GM18517 (cell line): ENCODE results near the gene B4GAT1.
A peak's percentile ranks its signal among the peaks of the same experiment; 100 is the strongest.

Source experiments
- ATAC-seq: cut with Tn5 transposase; IDR thresholded peaks from one replicate; pipeline ENCODE4 v1.9.1; 2021; ENCODE audit warnings: mild to moderate bottlenecking, moderate library complexity; ENCODE audit not compliant: unreplicated experiment

Gene B4GAT1

DNA sequence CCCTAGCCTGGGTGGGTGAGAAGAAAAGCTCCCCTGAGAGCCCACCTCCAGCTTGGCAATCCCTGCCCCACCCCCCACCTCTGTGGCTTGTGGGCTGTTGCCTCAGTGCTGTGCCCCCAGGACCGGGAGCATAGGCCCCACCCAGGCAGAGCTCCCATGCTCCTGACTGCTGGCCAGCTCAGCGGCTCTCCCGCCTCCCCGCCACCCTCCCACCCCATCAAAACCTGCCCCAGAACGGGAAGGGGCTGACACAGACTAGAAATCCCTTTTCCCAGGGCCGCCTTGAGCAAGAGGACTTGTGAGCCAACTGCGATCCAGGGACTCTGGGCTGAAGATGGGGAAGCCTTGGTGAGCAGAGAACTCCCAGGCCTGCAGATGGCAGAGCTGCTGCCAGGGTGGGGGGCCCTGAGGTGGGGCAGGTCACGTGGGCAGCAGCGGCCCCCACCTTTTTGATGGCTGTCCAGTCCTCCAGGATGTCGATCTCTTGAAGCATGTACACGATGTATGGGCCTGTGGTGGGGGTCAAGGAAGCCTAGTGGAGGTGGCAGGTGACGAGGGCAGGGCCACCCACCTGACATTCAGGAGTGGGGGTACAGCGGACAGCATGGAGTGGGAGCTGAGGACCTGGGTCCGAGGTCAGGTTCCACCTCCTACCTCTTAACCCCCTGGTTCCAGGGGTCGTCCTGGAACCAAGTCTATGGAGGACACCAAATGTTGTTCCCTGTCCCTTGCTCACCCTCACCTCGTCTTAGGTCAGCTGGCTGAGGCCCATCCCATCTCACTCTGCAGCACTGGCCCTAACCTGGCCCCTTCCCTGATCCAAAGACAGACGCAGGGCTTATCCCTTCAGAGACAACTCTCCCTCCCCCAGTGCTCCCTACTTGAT, 8.9 kb downstream of the B4GAT1 start:
- no peak for ATAC-seq

DNA sequence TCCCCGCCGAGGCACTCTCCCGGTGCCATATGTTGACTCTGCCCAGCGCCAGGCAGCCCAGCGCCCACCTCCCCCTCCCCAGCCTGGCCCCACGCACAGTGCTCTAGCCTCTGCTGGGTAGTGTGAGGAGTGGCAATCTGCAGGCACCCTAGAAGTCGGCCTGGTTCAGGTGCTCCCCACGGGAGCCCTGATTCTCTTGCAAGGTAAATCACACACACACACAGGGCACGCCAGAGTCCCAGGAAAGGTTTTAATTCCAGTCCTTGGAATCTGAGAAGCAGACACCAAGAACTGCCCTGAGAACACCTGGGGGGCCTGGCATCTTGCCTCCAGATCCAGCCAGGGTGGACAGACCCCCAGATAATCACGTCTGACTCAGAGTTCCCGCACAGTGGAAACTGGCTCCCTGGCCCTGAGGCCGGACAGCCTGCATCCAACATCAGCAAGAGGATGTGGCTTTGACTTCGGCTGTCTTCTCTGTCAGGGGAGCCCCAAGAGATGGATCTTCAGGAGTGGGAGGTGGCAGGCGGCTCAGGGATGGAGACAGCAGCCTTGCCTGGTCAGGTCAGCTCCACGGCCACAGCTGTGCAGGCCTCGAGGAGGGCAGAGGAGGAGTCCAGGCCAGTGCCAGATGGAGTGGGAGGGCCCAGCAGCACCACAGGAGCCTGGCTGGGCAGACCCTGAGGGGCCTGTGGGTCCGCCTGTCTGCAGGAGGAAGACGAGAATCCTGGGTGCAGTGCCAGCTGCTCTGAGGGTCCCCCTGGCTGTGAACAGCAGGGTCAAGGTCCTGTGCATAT, 10.1 kb downstream of the B4GAT1 start:
- no peak for ATAC-seq

DNA sequence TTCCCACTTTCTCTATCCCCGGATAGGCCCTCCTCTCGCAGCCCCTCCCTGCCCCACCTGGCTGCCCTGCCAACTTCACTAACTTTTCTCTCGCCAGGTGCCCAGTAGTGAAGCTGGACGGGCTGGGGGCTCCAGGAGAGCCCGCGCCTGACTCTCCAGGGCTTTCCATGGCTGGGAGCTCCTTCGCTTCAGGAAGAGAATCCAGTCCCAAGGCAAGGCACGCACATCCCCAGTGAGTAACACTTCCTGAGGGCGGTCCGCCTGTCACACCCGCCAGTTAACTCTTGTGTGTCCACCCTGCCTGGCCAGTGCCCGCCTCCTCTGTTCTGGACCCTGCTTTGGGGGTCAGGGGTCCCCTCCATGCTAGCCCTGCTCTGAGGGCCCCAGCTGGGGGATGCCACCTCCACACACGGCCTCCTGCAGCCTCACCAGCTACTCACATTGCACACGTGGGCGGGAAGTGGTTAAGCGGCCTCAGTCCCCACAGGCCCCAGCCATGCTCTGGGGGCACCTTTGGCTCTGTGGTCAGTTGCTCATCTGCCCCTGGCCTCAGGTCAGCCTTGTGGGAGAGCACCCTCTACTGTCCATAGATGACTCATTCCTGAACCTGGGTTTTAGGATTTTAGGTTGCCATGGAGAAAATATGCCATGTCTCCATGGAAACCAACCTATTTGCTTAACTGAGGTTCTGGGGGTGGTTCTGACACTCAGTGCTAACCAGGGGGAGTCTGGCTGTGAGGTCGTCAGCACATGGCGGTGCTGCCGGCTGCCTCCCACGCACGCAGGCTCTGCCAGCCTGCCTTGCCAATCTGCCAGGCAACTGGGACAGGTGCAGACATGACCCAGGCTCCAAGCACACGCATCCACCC, 11.0 kb downstream of the B4GAT1 start, which contains the start of gene RIN1:
Gene RIN1 (minus strand): TSS at position 201 of the 869 bp plus-strand sequence. CDS start 32 bp downstream, at position 169.
- peak; percentile 61 for ATAC-seq

DNA sequence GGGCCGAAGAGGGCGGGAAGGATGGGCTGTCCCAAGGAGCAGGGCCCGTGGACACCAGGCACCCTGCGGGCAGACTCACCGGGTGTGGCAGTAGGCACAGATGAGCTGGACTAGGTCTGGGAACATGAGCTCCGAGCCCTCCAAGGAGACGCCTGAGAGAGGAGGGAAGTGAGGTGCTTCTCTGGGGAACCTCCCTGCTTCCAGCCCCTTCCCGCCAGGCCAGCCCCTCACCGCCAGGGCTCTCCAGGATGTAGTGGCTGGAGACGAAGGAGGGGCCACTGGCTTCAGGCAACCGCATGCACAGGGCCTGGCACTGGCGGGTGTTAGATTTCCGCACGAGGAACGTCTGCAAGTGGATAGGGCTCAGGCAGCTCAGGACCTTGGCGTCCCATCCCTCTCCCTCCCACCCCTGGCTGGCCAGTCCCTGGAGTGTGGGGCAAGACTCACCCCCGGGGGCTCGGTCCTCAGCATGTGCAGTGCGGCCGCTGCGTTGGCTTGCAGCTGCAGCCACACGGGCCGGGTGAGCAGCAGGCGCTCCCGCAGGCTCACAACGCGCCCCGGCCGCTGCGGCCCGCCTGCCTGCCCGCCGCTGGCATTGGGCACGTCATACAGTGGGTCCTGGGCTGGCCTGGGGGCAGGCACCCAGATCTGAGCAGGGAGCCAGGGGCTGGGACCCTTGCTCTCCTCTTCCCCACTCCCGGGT, 11.7 kb downstream of the B4GAT1 start:
- ATAC-seq: no peak

DNA sequence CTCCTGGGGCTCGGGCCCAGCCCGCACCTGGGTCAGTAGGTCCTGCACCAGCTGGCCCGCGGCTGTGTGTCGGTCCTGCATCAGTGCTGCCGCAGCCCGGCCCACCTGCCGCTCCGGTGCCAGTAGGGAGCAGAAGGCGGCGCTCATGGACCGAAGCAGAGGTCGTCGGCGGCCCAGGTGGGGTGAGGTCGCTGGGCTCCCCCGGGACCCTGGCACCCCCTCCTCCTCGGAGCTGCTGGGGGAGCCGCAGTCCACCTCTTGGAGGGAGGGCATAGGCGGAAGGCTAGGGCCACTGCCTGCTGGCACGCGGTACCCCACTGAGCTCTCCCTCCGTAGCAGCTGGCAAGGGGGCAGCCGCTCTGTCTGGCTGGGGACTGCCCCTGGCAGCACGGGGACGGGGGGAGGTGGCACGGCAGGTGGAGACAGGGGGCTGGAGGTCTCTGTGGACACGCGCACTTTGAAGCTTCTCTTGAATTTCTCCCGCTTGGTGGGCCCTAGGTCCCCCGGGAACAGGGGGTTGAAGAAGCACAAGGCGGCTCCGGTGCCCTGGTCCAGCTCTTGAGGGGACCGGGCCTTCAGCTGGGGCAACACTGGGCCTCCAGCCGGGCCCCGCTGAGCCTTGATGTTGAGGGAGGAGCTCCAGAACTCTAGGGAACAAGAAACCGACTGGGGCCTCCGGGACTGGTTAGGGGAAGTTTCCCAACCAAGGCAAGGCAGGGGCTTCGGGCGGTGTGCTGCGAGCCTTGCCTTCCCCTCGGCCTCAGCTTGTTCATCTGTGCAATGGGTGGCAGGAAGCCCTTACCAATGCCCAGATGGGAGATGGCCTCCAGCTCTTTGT, 12.6 kb downstream of the B4GAT1 start:
- ATAC-seq: no peak

DNA sequence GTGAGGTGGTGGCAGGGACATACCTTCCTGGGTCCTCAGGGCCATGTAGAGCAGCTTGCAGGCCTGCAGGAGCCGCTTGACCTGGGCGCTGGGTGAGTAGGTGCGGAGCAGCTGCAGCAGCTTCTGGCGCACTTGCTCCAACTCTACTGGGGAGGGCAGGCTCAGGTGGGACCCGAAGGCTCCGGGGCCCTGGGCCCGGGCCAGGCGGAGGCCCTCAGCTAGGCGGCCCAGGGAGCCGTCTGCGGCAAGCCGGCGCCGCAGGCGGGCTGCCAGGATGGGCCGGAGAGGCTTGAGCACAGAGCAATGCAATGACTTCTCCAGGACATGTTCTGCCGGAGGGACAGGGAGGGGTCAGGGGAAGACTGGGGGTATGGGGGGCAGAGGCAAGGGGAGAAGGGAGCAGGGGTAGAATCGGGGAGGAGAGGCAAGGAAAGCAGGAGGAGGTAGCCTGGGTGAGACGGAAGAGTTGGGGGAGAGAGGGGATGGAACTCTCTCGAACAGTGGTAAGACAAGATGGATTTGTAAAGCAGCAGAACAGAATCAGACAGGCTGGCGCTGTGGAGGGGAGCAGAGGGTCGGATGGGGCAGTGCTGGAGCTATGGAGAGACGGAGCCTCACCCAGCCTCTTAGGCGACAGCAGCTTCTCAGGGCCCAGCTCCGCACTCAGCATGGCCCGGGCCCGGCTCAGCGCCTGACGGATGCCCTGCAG, 13.4 kb downstream of the B4GAT1 start:
- no peak for ATAC-seq

DNA sequence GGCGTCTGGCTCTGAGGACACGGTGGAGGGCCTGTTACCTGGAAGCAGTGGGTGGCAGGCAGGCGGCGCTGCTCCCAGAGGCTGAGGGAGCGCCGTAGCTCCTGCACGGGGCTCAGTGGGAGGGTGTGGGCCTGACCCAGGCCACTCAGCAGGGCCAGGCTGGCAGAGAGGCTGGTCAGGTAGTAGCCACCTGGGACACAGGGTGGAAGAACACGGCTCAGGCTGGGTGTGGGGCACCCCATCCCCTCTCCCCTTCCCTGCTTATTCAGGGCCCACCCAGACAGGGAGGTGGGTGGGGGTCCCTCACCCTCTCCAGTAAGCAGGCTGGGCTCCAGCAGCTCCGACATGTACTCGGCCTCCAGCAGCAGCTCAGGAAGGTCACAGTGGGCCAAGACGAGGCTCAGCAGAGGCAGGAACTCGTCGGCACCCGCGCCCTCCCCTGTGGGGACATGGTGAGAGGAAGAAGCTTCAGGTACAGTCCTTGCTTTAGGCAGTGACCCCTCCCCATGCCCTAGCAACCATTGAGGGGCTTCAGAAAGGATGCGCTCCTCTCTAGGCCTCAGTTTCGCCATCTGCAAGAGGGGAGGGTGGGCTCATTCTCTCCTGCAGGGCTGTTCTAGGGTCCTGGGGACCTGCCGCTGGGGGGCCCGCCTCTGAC, 14.1 kb downstream of the B4GAT1 start:
- ATAC-seq: no peak

DNA sequence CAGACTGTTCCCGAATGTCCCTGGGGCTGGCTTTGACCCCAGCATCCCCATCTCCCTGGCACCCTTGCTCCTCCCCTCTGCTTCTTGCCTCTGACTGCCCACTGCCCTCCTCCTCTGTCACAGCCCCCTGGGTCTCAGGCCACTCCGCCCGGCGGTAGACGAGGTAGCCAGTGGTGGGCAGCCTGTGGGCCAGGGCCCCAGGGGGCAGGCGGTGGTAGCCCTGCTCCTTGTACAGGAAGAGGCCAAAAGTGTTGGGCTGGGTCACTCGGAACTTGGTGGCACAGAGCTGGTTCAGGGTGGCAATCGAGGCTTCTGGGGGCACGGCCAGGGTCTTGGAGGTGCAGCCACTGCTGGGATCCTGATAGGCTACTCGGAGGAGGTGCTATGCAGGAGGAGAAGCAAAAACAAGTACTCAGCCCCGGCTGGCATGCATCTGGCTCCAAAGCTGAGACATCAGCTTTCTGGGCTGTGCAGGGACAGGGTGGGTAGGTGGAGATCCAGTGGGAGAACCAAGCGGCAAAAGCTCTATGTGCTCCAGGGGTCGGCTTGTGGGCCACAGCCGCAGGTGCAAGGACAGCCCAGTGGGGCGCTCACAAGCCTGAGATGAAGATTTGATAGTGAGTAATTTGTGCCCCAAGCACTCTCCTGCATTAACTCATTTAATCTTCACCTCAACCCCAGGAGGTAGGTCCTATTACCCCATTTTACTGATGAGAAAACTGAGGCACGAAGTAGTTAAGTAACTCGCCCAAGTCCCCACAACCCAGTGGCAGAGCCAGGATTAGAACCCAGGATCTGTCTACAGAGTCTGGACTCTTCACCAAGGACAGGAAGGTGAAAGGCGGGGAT, 14.8 kb downstream of the B4GAT1 start:
- ATAC-seq: no peak

DNA sequence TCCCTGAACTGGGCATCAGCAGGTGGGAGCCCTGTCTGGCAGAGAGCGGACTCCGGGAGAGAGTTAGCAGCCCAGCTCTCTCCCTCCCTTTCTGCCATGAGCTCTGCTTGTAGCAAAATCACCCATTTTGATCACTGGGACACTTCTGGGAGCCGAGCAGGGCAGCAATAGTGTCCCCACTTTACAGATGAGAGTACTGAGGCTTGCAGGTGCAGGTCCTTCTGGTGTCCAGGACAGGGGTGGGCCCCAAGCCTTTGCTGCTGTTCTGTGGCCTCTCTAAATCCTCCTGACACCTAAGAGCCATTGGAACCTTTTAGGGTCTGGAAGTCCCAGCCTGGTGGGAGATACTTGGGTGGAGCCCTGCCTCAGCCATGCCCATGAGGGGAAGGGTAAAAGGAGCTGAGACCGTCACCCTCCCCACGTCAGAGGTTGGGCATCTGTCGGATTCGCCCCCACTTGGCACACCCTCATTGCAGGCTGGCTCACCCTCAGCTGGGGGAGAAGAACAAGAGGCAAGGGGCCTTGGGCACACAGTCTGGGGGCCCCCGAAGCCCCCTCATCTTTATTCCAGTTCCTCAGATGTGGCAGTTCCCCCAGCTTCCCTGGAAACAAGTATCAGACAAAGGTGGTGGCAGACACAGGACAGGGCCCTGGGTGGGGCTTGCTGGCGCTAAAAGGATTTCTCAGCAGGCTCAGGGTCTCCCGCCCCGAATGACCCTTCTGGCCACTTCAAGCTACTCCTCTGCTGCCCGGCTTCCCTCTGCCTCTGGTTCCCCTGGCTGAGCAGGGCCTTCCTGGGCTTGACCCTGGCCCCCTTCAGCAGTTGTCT, 15.7 kb downstream of the B4GAT1 start:
- ATAC-seq: no peak

DNA sequence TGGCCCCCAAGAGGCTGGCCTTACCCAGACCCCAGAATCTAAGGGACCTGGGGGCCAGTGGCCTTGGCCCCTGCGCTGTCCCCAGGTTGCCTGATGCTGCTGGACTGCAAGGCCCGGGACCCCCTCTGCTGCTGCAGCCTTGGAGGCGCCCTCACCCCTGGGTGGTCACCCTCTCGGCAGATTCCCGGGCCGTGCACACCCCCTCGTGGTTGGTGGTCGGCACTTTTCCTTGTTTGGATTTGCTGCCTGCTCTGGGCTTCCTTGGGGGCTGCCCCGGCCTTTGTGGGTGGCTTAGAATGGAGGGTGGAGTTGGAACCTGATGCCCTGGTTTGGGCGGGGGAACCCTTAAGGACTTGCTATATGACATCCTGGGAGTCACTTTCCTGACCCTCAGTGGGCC, 16.5 kb downstream of the B4GAT1 start:
- ATAC-seq: no peak

DNA sequence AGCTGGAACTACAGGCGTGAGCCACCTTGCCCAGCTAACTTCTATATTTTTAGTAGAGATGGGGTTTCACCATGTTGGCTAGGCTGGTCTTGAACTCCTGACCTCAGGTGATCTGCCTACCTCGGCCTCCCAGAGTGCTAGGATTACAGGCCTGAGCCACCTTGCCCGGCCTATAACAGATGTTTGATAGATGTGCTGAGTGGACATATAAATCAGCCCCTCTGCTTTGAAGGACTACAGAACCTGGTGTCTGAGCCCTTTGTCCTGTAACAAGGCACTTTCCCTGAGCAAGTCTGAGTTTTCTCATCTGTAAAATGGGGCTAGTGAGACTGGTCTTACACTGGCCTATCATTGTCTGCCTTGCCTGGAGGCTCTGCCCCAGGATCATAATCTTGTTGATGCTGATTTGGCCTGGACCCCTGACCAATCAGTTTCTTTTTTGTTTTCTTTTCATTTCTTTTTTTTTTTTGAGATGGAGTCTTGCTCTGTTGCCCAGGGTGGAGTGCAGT, 18.2 kb downstream of the B4GAT1 start:
- ATAC-seq: no peak

DNA sequence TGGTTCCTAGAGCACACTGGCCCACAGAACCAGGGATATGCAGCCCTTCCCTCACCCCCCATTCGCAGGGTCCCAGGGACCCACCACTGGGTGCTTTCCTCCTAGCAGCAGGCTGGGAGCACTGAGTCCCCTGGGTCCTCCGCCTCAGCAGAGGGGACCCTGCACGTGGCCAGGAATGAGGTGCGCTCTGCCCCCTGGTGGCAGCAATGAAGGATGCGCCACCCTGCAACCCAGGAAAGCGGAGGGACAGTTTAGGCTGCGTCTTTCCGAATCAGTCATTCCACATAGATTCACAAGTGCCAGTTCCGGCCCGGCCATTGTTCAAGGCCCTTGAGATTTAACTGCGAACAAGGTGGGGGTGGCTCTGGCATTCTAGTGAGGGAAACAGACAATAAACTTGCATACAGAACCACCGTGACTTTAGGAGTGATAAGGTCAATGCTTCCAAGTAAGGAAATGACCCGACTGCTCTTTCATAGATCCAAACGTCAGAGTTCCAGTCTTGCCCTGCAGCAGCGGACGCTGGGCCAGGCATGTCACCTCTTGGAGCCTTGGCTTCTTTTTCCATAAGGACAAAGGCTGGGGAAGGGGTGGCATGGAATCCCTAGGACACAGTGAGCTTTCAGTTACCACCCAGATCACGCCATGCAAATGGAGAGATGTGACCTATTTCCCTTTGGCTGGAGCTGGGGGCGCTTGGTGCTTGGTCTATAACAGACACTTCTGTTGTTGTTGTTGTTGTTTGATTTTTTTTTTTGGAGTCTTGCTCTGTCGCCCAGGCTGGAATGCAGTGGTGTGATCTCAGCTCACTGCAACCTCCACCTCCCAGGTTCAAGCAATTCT, 18.9 kb downstream of the B4GAT1 start:
- ATAC-seq: no peak

DNA sequence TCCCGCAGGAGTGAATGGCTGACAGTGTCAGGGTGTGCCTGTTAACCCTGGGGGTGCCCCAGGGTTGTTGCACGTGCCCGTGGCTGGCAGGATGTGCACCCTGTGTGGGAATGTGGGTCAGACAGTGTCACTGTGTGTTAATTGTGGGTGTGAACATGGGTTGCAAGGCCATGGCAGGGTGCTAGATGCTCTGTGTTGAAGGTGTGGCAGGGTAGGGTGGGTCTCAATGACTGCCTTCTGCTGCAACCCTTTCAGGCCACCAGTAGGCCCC, 19.5 kb downstream of the B4GAT1 start:
- no peak for ATAC-seq

DNA sequence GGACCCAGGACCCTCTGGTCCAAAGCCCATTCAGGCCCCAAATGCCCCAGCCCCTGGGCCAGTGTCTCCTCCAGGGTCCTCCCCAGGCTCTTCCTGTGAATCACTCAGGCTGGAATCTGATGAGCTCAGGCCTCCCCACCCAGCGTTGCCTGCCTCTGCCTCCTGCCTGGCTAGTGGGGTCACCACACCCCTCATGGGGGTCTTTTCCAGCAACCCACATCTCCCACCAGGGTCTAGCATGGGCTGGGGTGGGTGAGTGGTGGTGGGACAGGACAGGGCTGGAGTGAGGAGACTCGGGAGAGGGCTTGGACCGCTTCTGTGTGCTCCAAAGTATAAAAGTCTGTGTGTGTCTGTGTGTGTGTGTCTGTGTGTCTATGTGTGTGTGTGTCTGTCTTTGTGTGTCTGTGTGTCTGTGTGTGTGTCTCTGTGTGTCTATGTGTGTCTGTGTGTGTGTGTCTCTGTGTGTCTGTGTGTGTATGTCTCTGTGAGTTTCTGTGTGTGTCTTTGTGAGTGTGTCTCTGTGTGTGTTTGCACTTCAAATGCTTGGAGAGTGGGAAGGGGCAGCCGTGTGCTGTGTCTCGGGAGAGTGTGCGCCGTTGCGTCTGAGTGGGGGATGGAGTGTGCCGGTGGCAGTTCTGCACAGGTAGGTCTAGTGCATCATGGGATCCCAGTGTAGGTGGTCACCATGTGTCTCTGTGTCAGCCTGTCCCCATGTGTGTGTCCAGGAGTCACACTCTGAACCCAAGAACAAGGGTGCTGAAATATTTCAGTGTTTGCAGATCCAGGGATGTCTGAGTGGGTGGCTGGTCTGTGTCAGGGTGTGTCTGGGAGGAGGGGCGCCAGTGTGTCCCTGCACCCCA, 20.0 kb downstream of the B4GAT1 start:
- no peak for ATAC-seq
